Renal cortex interstitium (tissue), 11 donors: ENCODE data around the gene CST4. TPM values are rescaled to one million over a fixed set of nuclear protein-coding genes. Genes with fewer than 3 reads are reported as not detected.
"Not testable (repeated sequence)": the region's sequence is repeated elsewhere in the genome, so short reads cannot be mapped to it uniquely, and the experiment has no call there.

Experiments used
- DNase-seq, 11 donors: peaks; one replicate each; pipeline ENCODE4 v3.0.0-alpha.2; 2013; ENCODE audit warnings: low read depth in 9 of 11, low spot score in 4 of 11; ENCODE audit errors: extremely low read depth in 1 of 11
- polyA plus RNA-seq, 3 donors: library from polyadenylated mRNA; unstranded; fragments of 120-200 nt; gene quantifications; one replicate each; pipeline ENCODE4 v1.2.1, GENCODE V29; 2013; ENCODE audit not compliant: insufficient read length in 3 of 3

CST4 gene
- polyA plus RNA-seq, 3 donors: not detected

- DNase-seq: no peak
Measured at GRCh38 chr20:23666698-23667097, 22.1 kb downstream of the CST4 start.

- DNase-seq: no peak
Measured at GRCh38 chr20:23666189-23666588, 22.6 kb downstream of the CST4 start.

- DNase-seq: no peak
Measured at GRCh38 chr20:23664954-23665353, 23.9 kb downstream of the CST4 start.

GRCh38 chr20:23664046-23664445, 24.8 kb downstream of the CST4 start:
- DNase-seq: not testable (repeated sequence)

- no peak for DNase-seq
Measured at GRCh38 chr20:23663180-23663579, 25.7 kb downstream of the CST4 start.

GRCh38 chr20:23662276-23662870, 26.5 kb downstream of the CST4 start:
- DNase-seq: no peak

- DNase-seq: no peak
Measured at GRCh38 chr20:23661002-23661429, 27.8 kb downstream of the CST4 start.

- no peak for DNase-seq
Measured at GRCh38 chr20:23659989-23660837, 28.6 kb downstream of the CST4 start.

- not testable (repeated sequence) for DNase-seq
Measured at GRCh38 chr20:23659610-23659988, 29.2 kb downstream of the CST4 start.

- DNase-seq: no peak
Measured at GRCh38 chr20:23658989-23659609, 29.7 kb downstream of the CST4 start.

- no peak for DNase-seq
Measured at GRCh38 chr20:23658336-23658735, 30.5 kb downstream of the CST4 start.

GRCh38 chr20:23657202-23657601, 31.6 kb downstream of the CST4 start:
- no peak for DNase-seq

- DNase-seq: no peak
Measured at GRCh38 chr20:23656372-23656771, 32.5 kb downstream of the CST4 start.

- DNase-seq: no peak
Measured at GRCh38 chr20:23655491-23656211, 33.2 kb downstream of the CST4 start.

GRCh38 chr20:23654717-23655116, 34.1 kb downstream of the CST4 start:
- no peak for DNase-seq

- no peak for DNase-seq
Measured at GRCh38 chr20:23654000-23654399, 34.8 kb downstream of the CST4 start.

GRCh38 chr20:23653400-23653938, 35.4 kb downstream of the CST4 start:
- DNase-seq: no peak

- no peak for DNase-seq
Measured at GRCh38 chr20:23652926-23653325, 35.9 kb downstream of the CST4 start.

- DNase-seq: no peak
Measured at GRCh38 chr20:23652371-23652770, 36.5 kb downstream of the CST4 start.
